ENCODE measurements around the gene PIGU. TPM values are rescaled to one million over a fixed set of nuclear protein-coding genes. Genes with fewer than 3 reads are reported as not detected.

PIGU gene
- total and polyA plus RNA-seq, 2 of the 13 experiments (the other 11 are each of a cell fraction or from before 2014, with no cell fraction given) = 45.5 to 231 TPM

DNA sequence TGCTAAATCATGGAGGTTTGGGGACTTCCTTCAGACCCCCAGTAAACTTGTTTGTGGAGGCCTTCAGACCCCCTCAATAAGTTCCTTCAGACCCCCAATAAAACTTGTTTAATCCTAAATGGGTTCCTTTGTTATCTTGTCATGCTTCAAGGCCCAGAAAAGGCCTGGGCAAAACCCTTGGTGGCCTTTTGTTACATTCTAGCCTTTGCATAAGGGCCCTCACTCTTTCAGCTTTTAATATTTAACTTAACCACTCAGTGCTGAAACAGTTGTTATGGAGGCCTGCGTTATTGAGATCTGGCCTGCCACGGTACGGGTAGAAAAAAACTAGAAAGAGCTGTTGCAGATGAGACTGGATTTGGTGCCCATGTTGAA, 165.0 kb downstream of the PIGU start (continued):
- TF ChIP-seq, protein P1, sequence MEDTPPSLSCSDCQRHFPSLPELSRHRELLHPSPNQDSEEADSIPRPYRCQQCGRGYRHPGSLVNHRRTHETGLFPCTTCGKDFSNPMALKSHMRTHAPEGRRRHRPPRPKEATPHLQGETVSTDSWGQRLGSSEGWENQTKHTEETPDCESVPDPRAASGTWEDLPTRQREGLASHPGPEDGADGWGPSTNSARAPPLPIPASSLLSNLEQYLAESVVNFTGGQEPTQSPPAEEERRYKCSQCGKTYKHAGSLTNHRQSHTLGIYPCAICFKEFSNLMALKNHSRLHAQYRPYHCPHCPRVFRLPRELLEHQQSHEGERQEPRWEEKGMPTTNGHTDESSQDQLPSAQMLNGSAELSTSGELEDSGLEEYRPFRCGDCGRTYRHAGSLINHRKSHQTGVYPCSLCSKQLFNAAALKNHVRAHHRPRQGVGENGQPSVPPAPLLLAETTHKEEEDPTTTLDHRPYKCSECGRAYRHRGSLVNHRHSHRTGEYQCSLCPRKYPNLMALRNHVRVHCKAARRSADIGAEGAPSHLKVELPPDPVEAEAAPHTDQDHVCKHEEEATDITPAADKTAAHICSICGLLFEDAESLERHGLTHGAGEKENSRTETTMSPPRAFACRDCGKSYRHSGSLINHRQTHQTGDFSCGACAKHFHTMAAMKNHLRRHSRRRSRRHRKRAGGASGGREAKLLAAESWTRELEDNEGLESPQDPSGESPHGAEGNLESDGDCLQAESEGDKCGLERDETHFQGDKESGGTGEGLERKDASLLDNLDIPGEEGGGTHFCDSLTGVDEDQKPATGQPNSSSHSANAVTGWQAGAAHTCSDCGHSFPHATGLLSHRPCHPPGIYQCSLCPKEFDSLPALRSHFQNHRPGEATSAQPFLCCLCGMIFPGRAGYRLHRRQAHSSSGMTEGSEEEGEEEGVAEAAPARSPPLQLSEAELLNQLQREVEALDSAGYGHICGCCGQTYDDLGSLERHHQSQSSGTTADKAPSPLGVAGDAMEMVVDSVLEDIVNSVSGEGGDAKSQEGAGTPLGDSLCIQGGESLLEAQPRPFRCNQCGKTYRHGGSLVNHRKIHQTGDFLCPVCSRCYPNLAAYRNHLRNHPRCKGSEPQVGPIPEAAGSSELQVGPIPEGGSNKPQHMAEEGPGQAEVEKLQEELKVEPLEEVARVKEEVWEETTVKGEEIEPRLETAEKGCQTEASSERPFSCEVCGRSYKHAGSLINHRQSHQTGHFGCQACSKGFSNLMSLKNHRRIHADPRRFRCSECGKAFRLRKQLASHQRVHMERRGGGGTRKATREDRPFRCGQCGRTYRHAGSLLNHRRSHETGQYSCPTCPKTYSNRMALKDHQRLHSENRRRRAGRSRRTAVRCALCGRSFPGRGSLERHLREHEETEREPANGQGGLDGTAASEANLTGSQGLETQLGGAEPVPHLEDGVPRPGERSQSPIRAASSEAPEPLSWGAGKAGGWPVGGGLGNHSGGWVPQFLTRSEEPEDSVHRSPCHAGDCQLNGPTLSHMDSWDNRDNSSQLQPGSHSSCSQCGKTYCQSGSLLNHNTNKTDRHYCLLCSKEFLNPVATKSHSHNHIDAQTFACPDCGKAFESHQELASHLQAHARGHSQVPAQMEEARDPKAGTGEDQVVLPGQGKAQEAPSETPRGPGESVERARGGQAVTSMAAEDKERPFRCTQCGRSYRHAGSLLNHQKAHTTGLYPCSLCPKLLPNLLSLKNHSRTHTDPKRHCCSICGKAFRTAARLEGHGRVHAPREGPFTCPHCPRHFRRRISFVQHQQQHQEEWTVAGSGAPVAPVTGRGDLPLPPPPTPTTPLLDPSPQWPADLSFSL (CRISPR knock-in tag; IDR thresholded peaks at IDR 0.05) = no peak
- TF ChIP-seq ZNF567 (CRISPR knock-in tag; IDR thresholded peaks at IDR 0.05; ENCODE audit: borderline replicate concordance) (no peak), RFXAP (CRISPR knock-in tag; IDR thresholded peaks at IDR 0.05; ENCODE audit: borderline replicate concordance) (no peak), ZBTB7A (CRISPR knock-in tag; IDR thresholded peaks at IDR 0.05) (no peak), MED1 (CRISPR knock-in tag; IDR thresholded peaks at IDR 0.05) (no peak), HNRNPUL1 (IDR thresholded peaks at IDR 0.05; ENCODE audit: low read depth, low read length) (no peak), NFYC (CRISPR knock-in tag; IDR thresholded peaks at IDR 0.05) (no peak), GATAD1 (CRISPR knock-in tag; IDR thresholded peaks at IDR 0.05) (0 out of 2 replicates have a peak, but pooled peaks have one; percentile 8), NFRKB (IDR thresholded peaks at IDR 0.05) (no peak), MXD4 (CRISPR knock-in tag; IDR thresholded peaks at IDR 0.05) (no peak), ZNF747 (CRISPR knock-in tag; IDR thresholded peaks at IDR 0.05; ENCODE audit: borderline replicate concordance) (no peak; the same call in 1 of the 2 replicates), HOXA3 (CRISPR knock-in tag; IDR thresholded peaks at IDR 0.05) (no peak), MAFG (CRISPR knock-in tag; IDR thresholded peaks at IDR 0.05) (no peak)
- TF ChIP-seq, protein P2, sequence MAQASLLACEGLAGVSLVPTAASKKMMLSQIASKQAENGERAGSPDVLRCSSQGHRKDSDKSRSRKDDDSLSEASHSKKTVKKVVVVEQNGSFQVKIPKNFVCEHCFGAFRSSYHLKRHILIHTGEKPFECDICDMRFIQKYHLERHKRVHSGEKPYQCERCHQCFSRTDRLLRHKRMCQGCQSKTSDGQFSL (CRISPR knock-in tag; IDR thresholded peaks at IDR 0.05) = no peak
- TF ChIP-seq, protein P3, sequence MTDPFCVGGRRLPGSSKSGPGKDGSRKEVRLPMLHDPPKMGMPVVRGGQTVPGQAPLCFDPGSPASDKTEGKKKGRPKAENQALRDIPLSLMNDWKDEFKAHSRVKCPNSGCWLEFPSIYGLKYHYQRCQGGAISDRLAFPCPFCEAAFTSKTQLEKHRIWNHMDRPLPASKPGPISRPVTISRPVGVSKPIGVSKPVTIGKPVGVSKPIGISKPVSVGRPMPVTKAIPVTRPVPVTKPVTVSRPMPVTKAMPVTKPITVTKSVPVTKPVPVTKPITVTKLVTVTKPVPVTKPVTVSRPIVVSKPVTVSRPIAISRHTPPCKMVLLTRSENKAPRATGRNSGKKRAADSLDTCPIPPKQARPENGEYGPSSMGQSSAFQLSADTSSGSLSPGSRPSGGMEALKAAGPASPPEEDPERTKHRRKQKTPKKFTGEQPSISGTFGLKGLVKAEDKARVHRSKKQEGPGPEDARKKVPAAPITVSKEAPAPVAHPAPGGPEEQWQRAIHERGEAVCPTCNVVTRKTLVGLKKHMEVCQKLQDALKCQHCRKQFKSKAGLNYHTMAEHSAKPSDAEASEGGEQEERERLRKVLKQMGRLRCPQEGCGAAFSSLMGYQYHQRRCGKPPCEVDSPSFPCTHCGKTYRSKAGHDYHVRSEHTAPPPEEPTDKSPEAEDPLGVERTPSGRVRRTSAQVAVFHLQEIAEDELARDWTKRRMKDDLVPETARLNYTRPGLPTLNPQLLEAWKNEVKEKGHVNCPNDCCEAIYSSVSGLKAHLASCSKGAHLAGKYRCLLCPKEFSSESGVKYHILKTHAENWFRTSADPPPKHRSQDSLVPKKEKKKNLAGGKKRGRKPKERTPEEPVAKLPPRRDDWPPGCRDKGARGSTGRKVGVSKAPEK (CRISPR knock-in tag; IDR thresholded peaks at IDR 0.05; ENCODE audit: borderline replicate concordance) = no peak
- TF ChIP-seq, protein P4, sequence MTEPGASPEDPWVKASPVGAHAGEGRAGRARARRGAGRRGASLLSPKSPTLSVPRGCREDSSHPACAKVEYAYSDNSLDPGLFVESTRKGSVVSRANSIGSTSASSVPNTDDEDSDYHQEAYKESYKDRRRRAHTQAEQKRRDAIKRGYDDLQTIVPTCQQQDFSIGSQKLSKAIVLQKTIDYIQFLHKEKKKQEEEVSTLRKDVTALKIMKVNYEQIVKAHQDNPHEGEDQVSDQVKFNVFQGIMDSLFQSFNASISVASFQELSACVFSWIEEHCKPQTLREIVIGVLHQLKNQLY (CRISPR knock-in tag; IDR thresholded peaks at IDR 0.05) = no peak
- TF ChIP-seq, protein P5, sequence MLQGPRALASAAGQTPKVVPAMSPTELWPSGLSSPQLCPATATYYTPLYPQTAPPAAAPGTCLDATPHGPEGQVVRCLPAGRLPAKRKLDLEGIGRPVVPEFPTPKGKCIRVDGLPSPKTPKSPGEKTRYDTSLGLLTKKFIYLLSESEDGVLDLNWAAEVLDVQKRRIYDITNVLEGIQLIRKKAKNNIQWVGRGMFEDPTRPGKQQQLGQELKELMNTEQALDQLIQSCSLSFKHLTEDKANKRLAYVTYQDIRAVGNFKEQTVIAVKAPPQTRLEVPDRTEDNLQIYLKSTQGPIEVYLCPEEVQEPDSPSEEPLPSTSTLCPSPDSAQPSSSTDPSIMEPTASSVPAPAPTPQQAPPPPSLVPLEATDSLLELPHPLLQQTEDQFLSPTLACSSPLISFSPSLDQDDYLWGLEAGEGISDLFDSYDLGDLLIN (CRISPR knock-in tag; IDR thresholded peaks at IDR 0.05; ENCODE audit: borderline replicate concordance) = no peak
- TF ChIP-seq, protein P6, sequence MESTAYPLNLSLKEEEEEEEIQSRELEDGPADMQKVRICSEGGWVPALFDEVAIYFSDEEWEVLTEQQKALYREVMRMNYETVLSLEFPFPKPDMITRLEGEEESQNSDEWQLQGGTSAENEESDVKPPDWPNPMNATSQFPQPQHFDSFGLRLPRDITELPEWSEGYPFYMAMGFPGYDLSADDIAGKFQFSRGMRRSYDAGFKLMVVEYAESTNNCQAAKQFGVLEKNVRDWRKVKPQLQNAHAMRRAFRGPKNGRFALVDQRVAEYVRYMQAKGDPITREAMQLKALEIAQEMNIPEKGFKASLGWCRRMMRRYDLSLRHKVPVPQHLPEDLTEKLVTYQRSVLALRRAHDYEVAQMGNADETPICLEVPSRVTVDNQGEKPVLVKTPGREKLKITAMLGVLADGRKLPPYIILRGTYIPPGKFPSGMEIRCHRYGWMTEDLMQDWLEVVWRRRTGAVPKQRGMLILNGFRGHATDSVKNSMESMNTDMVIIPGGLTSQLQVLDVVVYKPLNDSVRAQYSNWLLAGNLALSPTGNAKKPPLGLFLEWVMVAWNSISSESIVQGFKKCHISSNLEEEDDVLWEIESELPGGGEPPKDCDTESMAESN (CRISPR knock-in tag; conservative IDR thresholded peaks at IDR 0.05) = no peak
